Karpas-422 (cell line): ENCODE results near the gene UBE2Z. TPM values are rescaled to one million over a fixed set of nuclear protein-coding genes. Genes with fewer than 3 reads are reported as not detected.
"Not testable (repeated sequence)": the region's sequence is repeated elsewhere in the genome, so short reads cannot be mapped to it uniquely, and the experiment has no call there.

Source experiments
- DNase-seq: peaks from one replicate; pipeline ENCODE4 v3.0.0-alpha.2; 2015
- H2AFZ ChIP-seq: fragments of 200-600 bp; sonication (generic); 2 replicates; pipeline ENCODE4 v1.6.1; 2014; ENCODE audit warnings: antibody characterized with exemption, low read length, mixed read lengths
- H3K27ac ChIP-seq: fragments of 200-600 bp; sonication (generic); 2 replicates; pipeline ENCODE4 v1.5.1; 2014; ENCODE audit warnings: mild to moderate bottlenecking, low read length, moderate library complexity
- H3K27me3 ChIP-seq: fragments of 200-600 bp; sonication (generic); 2 replicates; pipeline ENCODE4 v1.6.1; 2014; ENCODE audit warnings: low read length, mixed read lengths
- H3K36me3 ChIP-seq: fragments of 200-600 bp; sonication (generic); 2 replicates; pipeline ENCODE4 v1.6.1; 2014; ENCODE audit warnings: low read length, mixed read lengths; ENCODE audit not compliant: insufficient read depth
- H3K4me1 ChIP-seq: fragments of 200-600 bp; sonication (generic); 2 replicates; pipeline ENCODE4 v1.6.1; 2014; ENCODE audit warnings: mild to moderate bottlenecking, low read length, mixed read lengths
- H3K4me2 ChIP-seq: fragments of 200-600 bp; sonication (generic); 2 replicates; pipeline ENCODE4 v1.6.1; 2014; ENCODE audit warnings: low read length, low read depth, mild to moderate bottlenecking; ENCODE audit not compliant: poor library complexity, severe bottlenecking
- H3K4me3 ChIP-seq: fragments of 200-600 bp; sonication (generic); 2 replicates; pipeline ENCODE4 v1.5.1; 2014; ENCODE audit warnings: mild to moderate bottlenecking, antibody characterized with exemption, low read length, mixed read lengths
- H3K79me2 ChIP-seq: fragments of 200-600 bp; sonication (generic); 2 replicates; pipeline ENCODE4 v1.6.1; 2014; ENCODE audit warnings: mild to moderate bottlenecking, low read length, mixed read lengths
- H3K9ac ChIP-seq: fragments of 200-600 bp; sonication (generic); 2 replicates; pipeline ENCODE4 v1.6.0; 2014; ENCODE audit warnings: low read length
- H3K9me2 ChIP-seq: fragments of 200-600 bp; sonication (generic), shearing (Covaris generic); replicated peaks from 2 replicates; pipeline ENCODE4 v1.6.0; 2014; ENCODE audit warnings: mild to moderate bottlenecking, low read length, moderate library complexity; ENCODE audit not compliant: insufficient read depth
- H3K9me3 ChIP-seq: fragments of 300-700, 200-600 bp; sonication (generic); 2 replicates; pipeline ENCODE4 v1.6.1; 2014; ENCODE audit warnings: low read length, mixed read lengths
- H4K20me1 ChIP-seq: fragments of 200-600 bp; sonication (generic); 2 replicates; pipeline ENCODE4 v1.6.1; 2014; ENCODE audit warnings: mild to moderate bottlenecking, antibody characterized with exemption, low read length, low read depth; ENCODE audit not compliant: insufficient read depth
- total RNA-seq: library from RNA; depleted of rRNA; stranded (reverse); fragments of >200 nt; shearing (Covaris generic); gene quantifications from 2 replicates; pipeline ENCODE4 v1.2.3, GENCODE V29; 2014; ENCODE audit warnings: low replicate concordance

UBE2Z gene
- total RNA-seq, 1 experiment from 2014 or later, result 43.8 TPM

GRCh38 chr17:48928876-48929811, 20.9 kb downstream of the UBE2Z start:
- Histone ChIP-seq H3K4me3 (no peak overlapping the region), H3K27ac (no peak overlapping the region), H3K27me3 (no peaks in the 10 kb centered on the region), H4K20me1 (peaks cover 6% of the 10 kb centered on the region; the same call in 1 of the 2 replicates), H3K9me2 (no peaks in the 10 kb centered on the region), H3K4me1 (peaks cover 8% of the 10 kb centered on the region), H3K36me3 (peaks cover 55% of the 10 kb centered on the region), H3K4me2 (no peak overlapping the region), H3K79me2 (no peaks in the 10 kb centered on the region; the same call in 1 of the 2 replicates), H3K9ac (no peak overlapping the region), H2AFZ (no peak overlapping the region), H3K9me3 (no peaks in the 10 kb centered on the region)
- DNase-seq, result no peak

GRCh38 chr17:48929812-48930165, 21.6 kb downstream of the UBE2Z start:
- Histone ChIP-seq H3K4me2 (no peak overlapping the region), H3K36me3 (peaks cover 56% of the 10 kb centered on the region), H3K27ac (no peak overlapping the region), H3K4me3 (no peak overlapping the region), H3K9me2 (no peaks in the 10 kb centered on the region), H2AFZ (no peak overlapping the region), H4K20me1 (peaks cover 6% of the 10 kb centered on the region; the same call in 1 of the 2 replicates), H3K9ac (no peak overlapping the region), H3K27me3 (no peaks in the 10 kb centered on the region), H3K4me1 (peaks cover 8% of the 10 kb centered on the region), H3K9me3 (no peaks in the 10 kb centered on the region), H3K79me2 (no peaks in the 10 kb centered on the region)
- DNase-seq, result no peak

- no peaks in the 10 kb centered on the region for H3K79me2 ChIP-seq
- no peaks in the 10 kb centered on the region for H3K27me3 ChIP-seq
- no peaks in the 10 kb centered on the region for H3K9me2 ChIP-seq
- no peaks in the 10 kb centered on the region for H3K9me3 ChIP-seq
- no peak overlapping the region for H3K4me3 ChIP-seq
- H3K4me2 ChIP-seq, result no peak overlapping the region
- no peak overlapping the region for H3K27ac ChIP-seq
- peaks cover 55% of the 10 kb centered on the region for H3K36me3 ChIP-seq
- peaks cover 8% of the 10 kb centered on the region for H3K4me1 ChIP-seq
- no peak for DNase-seq
- H3K9ac ChIP-seq, result no peak overlapping the region
- H4K20me1 ChIP-seq, result peaks cover 6% of the 10 kb centered on the region; the same call in 1 of the 2 replicates
- H2AFZ ChIP-seq, result no peak overlapping the region
Observed at GRCh38 chr17:48930435-48930873, 22.2 kb downstream of the UBE2Z start.

- Histone ChIP-seq H3K9me3 (no peaks in the 10 kb centered on the region), H3K9me2 (no peaks in the 10 kb centered on the region), H3K4me1 (no peaks in the 10 kb centered on the region), H3K79me2 (no peaks in the 10 kb centered on the region), H2AFZ (no peak overlapping the region), H3K27me3 (no peaks in the 10 kb centered on the region), H3K9ac (no peak overlapping the region), H4K20me1 (no peaks in the 10 kb centered on the region), H3K4me2 (no peak overlapping the region), H3K36me3 (peaks cover 52% of the 10 kb centered on the region), H3K27ac (no peak overlapping the region), H3K4me3 (no peak overlapping the region)
- DNase-seq, result no peak
Observed at GRCh38 chr17:48933035-48933434, 24.8 kb downstream of the UBE2Z start.

GRCh38 chr17:48944515-48945260, 36.5 kb downstream of the UBE2Z start, which contains the start of gene SNF8:
Gene SNF8 (minus strand): TSS chr17:48944842. CDS start chr17:48944734, 108 bp downstream.
- no peaks in the 10 kb centered on the region for H3K27me3 ChIP-seq
- peak within 1 kb of the TSS; percentile 92 for H3K4me3 ChIP-seq
- no peaks in the 10 kb centered on the region for H3K9me2 ChIP-seq
- H3K27ac ChIP-seq, result no peak within 1 kb of the TSS
- H3K4me1 ChIP-seq, result peaks cover 16% of the 10 kb centered on the region
- H3K9me3 ChIP-seq, result no peaks in the 10 kb centered on the region
- peaks cover 33% of the 10 kb centered on the region for H3K79me2 ChIP-seq
- H2AFZ ChIP-seq, result peak within 1 kb of the TSS; percentile 57; the same call in 1 of the 2 replicates
- peak within 1 kb of the TSS; percentile 81 for H3K9ac ChIP-seq
- no peaks in the 10 kb centered on the region for H4K20me1 ChIP-seq
- H3K36me3 ChIP-seq, result 0 out of 2 replicates have a peak, but pooled peaks cover 3% of the 10 kb centered on the region
- DNase-seq, result peak; percentile 96
- H3K4me2 ChIP-seq, result peak within 1 kb of the TSS; percentile 85

- peak overlapping the region; percentile 92 for H3K4me3 ChIP-seq
- H3K9ac ChIP-seq, result peak overlapping the region; percentile 81
- H3K9me3 ChIP-seq, H4K20me1 ChIP-seq, H3K9me2 ChIP-seq, DNase-seq, H3K36me3 ChIP-seq, H3K27ac ChIP-seq, H3K27me3 ChIP-seq: not testable (repeated sequence)
- H3K4me2 ChIP-seq, result peak overlapping the region; percentile 85
- peaks cover 16% of the 10 kb centered on the region for H3K4me1 ChIP-seq
- peaks cover 33% of the 10 kb centered on the region for H3K79me2 ChIP-seq
- peak overlapping the region; percentile 57; the same call in 1 of the 2 replicates for H2AFZ ChIP-seq
Observed at GRCh38 chr17:48945261-48945651, 37.0 kb downstream of the UBE2Z start.

GRCh38 chr17:48951572-48951971, 43.4 kb downstream of the UBE2Z start:
- Histone ChIP-seq H3K27me3 (no peaks in the 10 kb centered on the region), H3K4me1 (no peaks in the 10 kb centered on the region), H3K36me3 (no peaks in the 10 kb centered on the region), H3K4me2 (no peak overlapping the region), H3K4me3 (no peak overlapping the region), H3K9me2 (no peaks in the 10 kb centered on the region), H3K9ac (no peak overlapping the region), H3K79me2 (no peaks in the 10 kb centered on the region), H4K20me1 (no peaks in the 10 kb centered on the region), H3K27ac (no peak overlapping the region), H2AFZ (no peak overlapping the region), H3K9me3 (no peaks in the 10 kb centered on the region)
- no peak for DNase-seq

- H3K9me2 ChIP-seq, result no peaks in the 10 kb centered on the region
- H3K27ac ChIP-seq, result no peak overlapping the region
- H3K9me3 ChIP-seq, result no peaks in the 10 kb centered on the region
- no peaks in the 10 kb centered on the region for H3K36me3 ChIP-seq
- H3K4me2 ChIP-seq, result no peak overlapping the region
- no peaks in the 10 kb centered on the region for H3K4me1 ChIP-seq
- H3K79me2 ChIP-seq, result no peaks in the 10 kb centered on the region
- H3K4me3 ChIP-seq, result no peak overlapping the region
- H3K9ac ChIP-seq, result no peak overlapping the region
- H4K20me1 ChIP-seq, result no peaks in the 10 kb centered on the region
- H2AFZ ChIP-seq, result no peak overlapping the region
- no peak for DNase-seq
- no peaks in the 10 kb centered on the region for H3K27me3 ChIP-seq
Observed at GRCh38 chr17:48952904-48953303, 44.7 kb downstream of the UBE2Z start.
